Liver (tissue), 3 donors: ENCODE data around the gene ANKRD1.

Source experiments
- CTCF ChIP-seq: fragments of 150-350 bp; IDR thresholded peaks from 2 replicates; pipeline ENCODE4 v1.5.1; 2017; ENCODE audit warnings: improper control_type of control experiment, low read depth, low read length; ENCODE audit not compliant: missing input control
- JUND ChIP-seq, 2 donors: IDR thresholded peaks; 2 replicates each; pipeline ENCODE4 v1.6.1; 2016; ENCODE audit warnings: antibody characterized with exemption in 2 of 2
- MAX ChIP-seq: IDR thresholded peaks from 2 replicates; pipeline ENCODE4 v1.6.1; 2016; ENCODE audit warnings: antibody characterized with exemption
- donor health status: healthy.
- donor health status: healthy.

- no peak for TF ChIP-seq CTCF
- TF ChIP-seq JUND (IDR thresholded peaks at IDR 0.05) = no peak
- TF ChIP-seq MAX = no peak
Observed at GRCh38 chr10:90917238-90917967, 3.5 kb downstream of the ANKRD1 start.
